ENCODE measurements around the gene CTBP2.

DNA sequence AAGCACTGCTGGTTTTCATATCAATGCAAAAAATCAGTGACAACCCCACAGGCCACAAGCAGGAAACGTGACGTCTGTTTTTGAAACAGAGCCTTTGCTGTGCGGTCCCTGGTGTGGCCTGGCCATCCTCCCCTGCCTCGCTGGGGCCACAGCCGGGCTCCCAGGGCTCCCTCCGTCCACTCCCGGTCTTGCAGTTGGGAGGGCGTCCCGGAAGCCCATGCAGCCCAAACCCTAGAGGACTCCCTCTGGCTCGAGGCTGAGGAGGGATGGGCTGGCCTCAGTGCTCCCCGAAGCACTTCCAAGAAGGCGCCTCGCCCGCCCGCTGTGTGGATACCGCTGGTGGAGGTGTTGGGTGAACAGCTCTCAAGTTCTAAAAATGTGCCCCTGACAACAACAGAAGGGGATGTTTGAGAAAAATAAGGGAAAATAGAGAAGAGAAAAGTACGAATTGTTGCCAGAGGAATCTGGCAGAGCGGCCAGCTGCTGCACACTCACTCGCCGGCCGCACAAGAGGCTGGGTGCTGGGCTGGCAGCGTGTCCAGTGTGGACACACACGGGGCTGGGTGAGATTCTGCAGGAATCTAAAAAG is 144.9 kb downstream of the CTBP2 start:
- TF ChIP-seq, protein P1, sequence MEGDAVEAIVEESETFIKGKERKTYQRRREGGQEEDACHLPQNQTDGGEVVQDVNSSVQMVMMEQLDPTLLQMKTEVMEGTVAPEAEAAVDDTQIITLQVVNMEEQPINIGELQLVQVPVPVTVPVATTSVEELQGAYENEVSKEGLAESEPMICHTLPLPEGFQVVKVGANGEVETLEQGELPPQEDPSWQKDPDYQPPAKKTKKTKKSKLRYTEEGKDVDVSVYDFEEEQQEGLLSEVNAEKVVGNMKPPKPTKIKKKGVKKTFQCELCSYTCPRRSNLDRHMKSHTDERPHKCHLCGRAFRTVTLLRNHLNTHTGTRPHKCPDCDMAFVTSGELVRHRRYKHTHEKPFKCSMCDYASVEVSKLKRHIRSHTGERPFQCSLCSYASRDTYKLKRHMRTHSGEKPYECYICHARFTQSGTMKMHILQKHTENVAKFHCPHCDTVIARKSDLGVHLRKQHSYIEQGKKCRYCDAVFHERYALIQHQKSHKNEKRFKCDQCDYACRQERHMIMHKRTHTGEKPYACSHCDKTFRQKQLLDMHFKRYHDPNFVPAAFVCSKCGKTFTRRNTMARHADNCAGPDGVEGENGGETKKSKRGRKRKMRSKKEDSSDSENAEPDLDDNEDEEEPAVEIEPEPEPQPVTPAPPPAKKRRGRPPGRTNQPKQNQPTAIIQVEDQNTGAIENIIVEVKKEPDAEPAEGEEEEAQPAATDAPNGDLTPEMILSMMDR (conservative IDR thresholded peaks at IDR 0.05) = no peak
- no peak for TF ChIP-seq ZFX (IDR thresholded peaks at IDR 0.05)

Data from C4-2B (cell line).